OCI-LY3 (cell line): ENCODE data around the gene SOWAHA.

Experiments
- EZH2phosphoT487 ChIP-seq: fragments of 200-600 bp; shearing (Covaris generic); IDR thresholded peaks from 2 replicates; pipeline ENCODE4 v1.6.1; 2018; ENCODE audit warnings: antibody characterized with exemption, mixed run types, low read depth
- TF ChIP-seq, protein P1 (sequence below): fragments of 200-600, 300-600 bp; sonication (generic); IDR thresholded peaks from 2 replicates; pipeline ENCODE4 v1.5.1; 2014; ENCODE audit warnings: antibody characterized with exemption, low read length, low read depth

DNA sequence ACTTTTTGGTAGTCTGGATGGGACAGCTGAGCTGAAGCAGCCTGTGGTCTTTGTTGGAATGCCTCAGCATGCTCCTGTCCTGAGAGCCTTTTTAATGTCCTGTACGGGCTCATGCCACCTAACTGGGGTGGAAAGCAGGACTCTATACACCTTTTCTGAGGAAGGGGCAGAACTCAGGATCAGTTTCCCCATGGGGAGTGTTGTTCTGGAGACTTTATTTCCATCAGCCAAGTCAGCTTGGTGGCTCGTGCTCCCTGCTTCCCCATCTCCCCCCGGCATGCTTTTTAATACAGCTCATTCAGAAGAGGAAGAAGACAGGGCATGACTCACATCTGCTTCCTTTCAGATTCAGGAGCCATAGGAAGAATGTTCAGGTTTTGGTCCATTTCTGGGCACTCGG, 31.0 kb upstream of the SOWAHA start:
- TF ChIP-seq, protein P1, sequence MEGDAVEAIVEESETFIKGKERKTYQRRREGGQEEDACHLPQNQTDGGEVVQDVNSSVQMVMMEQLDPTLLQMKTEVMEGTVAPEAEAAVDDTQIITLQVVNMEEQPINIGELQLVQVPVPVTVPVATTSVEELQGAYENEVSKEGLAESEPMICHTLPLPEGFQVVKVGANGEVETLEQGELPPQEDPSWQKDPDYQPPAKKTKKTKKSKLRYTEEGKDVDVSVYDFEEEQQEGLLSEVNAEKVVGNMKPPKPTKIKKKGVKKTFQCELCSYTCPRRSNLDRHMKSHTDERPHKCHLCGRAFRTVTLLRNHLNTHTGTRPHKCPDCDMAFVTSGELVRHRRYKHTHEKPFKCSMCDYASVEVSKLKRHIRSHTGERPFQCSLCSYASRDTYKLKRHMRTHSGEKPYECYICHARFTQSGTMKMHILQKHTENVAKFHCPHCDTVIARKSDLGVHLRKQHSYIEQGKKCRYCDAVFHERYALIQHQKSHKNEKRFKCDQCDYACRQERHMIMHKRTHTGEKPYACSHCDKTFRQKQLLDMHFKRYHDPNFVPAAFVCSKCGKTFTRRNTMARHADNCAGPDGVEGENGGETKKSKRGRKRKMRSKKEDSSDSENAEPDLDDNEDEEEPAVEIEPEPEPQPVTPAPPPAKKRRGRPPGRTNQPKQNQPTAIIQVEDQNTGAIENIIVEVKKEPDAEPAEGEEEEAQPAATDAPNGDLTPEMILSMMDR: no peak
- no peak for TF ChIP-seq EZH2phosphoT487
